ENCODE results near the gene CACNA1B. TPM values are rescaled to one million over a fixed set of nuclear protein-coding genes. Genes with fewer than 3 reads are reported as not detected.
"Not testable (repeated sequence)": the region's sequence is repeated elsewhere in the genome, so short reads cannot be mapped to it uniquely, and the experiment has no call there.

Gene CACNA1B
- total RNA-seq: under 1 TPM in 2 of 4 donors, not detected in 2; 0.08 TPM

DNA sequence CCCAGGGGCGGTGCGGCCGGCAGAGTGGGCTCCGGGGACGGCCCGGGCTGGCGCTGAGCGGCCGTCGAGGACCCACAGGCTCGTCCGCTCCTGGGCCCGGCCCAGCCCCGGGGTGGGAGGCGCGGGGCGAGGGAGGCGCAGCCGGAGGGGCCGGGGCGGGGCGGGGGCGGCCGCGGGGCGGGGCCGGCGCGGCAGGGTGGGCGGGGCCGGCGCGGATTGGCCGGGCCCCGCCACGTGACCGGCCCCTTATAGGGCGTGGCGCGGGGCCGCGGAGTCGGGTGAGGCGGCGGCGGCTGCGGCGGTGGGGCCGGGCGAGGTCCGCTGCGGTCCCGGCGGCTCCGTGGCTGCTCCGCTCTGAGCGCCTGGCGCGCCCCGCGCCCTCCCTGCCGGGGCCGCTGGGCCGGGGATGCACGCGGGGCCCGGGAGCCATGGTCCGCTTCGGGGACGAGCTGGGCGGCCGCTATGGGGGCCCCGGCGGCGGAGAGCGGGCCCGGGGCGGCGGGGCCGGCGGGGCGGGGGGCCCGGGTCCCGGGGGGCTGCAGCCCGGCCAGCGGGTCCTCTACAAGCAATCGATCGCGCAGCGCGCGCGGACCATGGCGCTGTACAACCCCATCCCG lies at the start of gene CACNA1B:
CACNA1B (plus strand) TSS at position 277 of the 617 bp plus-strand sequence; CDS start at position 429, 152 bp downstream.
- Histone ChIP-seq H3K4me3 (peak within 1 kb of the TSS; percentile 30), H3K27me3 (peaks cover 78% of the 10 kb centered on the region)
- WGBS: 13% methylated on average over 19 of the region's 95 CpGs
- H3K9me3 ChIP-seq; DNase-seq (ENCODE audit: low spot score in 2 of 2); H3K36me3 ChIP-seq; H3K4me1 ChIP-seq; H3K27ac ChIP-seq: not testable (repeated sequence)

DNA sequence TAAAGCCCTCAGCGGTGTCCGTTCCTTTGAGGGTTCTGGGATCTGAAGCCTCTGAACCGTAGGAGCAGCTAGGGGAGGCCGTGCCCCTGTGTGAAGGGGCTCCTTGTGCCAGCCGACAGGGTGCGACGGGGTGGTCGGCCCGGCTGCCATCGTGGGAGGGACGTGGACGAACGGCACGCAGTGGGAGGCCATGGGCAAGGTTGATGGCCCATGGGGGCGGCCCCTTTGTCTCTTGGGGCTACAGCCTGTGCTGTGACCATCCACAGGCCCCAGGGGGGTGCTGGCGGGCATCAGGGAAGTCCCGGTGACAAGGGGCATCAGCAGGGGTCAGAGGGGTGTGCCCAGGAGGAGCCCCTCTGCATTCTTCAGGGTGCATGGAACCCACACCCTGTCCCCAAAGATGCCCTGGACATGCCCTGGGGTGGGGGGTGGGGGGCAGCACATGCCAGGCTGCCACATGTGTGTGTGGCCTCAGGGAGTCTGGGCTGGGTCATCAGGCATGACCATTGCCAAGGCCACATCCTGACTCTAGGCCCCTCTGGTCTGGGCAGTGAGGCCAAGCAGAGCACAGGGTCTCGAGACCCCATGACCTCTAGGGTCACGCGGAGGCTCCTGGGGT lies 49.6 kb upstream of the CACNA1B start:
- Histone ChIP-seq H3K4me3 (no peak overlapping the region), H3K27ac (no peak overlapping the region), H3K4me1 (no peaks in the 10 kb centered on the region), H3K27me3 (no peaks in the 10 kb centered on the region), H3K9me3 (no peaks in the 10 kb centered on the region), H3K36me3 (peaks cover 76% of the 10 kb centered on the region)
- TF ChIP-seq POLR2AphosphoS5 (IDR thresholded peaks at IDR 0.05) (no peak), EP300 (IDR thresholded peaks at IDR 0.05) (no peak), POLR2A (IDR thresholded peaks at IDR 0.05) (no peak), CTCF (IDR thresholded peaks at IDR 0.05) (no peak)
- 97% methylated on average over 12 of the region's 20 CpGs for WGBS
- no peak for DNase-seq (ENCODE audit: low spot score in 2 of 2)

- no peak for DNase-seq (ENCODE audit: low spot score in 2 of 2)
- 84% methylated on average over 17 of the region's 21 CpGs for WGBS
- no peak for TF ChIP-seq POLR2AphosphoS5 (IDR thresholded peaks at IDR 0.05)
- no peak for TF ChIP-seq POLR2A (IDR thresholded peaks at IDR 0.05)
- peaks cover 83% of the 10 kb centered on the region for H3K36me3 ChIP-seq
- H3K4me1 ChIP-seq: no peaks in the 10 kb centered on the region
- no peaks in the 10 kb centered on the region for H3K9me3 ChIP-seq
- no peaks in the 10 kb centered on the region for H3K27me3 ChIP-seq
- H3K4me3 ChIP-seq: no peak overlapping the region
- H3K27ac ChIP-seq: no peak overlapping the region
These were observed 48.9 kb upstream of the CACNA1B start for GRCh38 chr9:137828527-137829259.

DNA sequence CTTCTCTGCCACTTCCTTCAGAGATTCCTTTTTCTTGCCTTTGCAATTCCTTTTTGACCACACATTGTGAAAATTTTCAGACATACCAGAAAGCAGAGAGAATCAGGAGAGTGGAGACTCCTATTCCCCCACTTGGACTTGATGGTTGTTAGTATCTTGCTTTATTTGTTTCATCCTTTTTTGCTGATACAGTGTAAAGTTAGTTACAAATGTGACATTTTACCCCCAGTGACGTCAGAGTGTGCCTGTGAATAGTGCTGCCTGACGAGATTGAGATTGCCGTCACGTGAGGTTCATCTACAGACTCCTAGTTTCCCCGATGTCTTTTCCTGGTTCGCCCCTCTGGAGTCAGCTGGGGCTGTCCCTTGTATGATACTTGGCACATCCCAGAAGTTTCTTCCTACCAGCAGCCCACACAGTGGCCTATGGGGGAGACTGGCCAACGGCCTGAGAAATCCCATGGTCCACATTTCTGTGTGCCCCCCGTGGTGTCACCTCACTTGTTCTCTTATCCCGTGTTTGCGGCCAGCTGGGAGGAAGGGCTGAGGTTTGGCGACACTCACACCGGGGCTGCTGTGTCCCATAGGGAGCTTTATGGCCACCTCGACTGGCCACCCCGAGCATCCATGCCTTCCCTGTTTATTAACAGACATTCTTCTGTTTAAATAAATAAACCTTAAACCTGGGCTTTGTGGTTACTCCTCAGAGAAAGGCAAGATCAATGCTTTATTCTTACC lies 48.2 kb upstream of the CACNA1B start:
- peaks cover 85% of the 10 kb centered on the region for H3K36me3 ChIP-seq

DNA sequence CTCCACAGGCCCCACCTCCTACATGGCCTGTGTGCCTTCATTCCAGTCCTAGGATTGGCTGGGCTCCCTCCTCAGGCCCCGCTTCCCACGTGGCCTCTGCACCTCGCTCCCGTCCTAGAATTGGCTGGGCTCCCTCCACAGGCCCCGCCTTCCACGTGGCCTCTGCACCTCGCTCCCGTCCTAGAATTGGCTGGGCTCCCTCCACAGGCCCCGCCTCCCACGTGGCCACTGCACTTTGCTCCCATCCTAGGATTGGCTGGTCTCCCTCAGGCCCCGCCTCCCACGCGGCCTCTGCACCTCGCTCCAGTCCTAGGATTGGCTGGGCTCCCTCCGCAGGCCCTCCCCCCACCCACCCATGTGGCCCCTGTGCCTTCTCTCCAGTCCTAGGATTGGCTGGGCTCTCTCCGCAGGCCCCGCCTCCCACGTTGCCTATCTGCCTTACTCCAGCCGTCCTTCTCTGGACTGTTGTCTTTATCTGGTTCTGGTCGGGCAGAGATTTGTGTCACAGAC lies 45.3 kb upstream of the CACNA1B start:
- Histone ChIP-seq H3K9me3 (no peaks in the 10 kb centered on the region), H3K27me3 (no peaks in the 10 kb centered on the region), H3K27ac (no peak overlapping the region), H3K4me3 (no peak overlapping the region), H3K4me1 (no peaks in the 10 kb centered on the region), H3K36me3 (peaks cover 86% of the 10 kb centered on the region)
- DNase-seq (ENCODE audit: low spot score in 2 of 2): no peak
- no peak for TF ChIP-seq CTCF (IDR thresholded peaks at IDR 0.05)
- TF ChIP-seq POLR2AphosphoS5 (IDR thresholded peaks at IDR 0.05): no peak
- no peak for TF ChIP-seq EP300 (IDR thresholded peaks at IDR 0.05)
- no peak for TF ChIP-seq POLR2A (IDR thresholded peaks at IDR 0.05)
- 94% methylated on average over 20 of the region's 20 CpGs for WGBS

More for the DNA sequence above, 48.2 kb upstream of the CACNA1B start:
- Histone ChIP-seq H3K27me3 (no peaks in the 10 kb centered on the region), H3K4me1 (no peaks in the 10 kb centered on the region), H3K9me3 (no peaks in the 10 kb centered on the region), H3K4me3 (no peak overlapping the region), H3K27ac (no peak overlapping the region)
- no peak for TF ChIP-seq CTCF (IDR thresholded peaks at IDR 0.05)
- no peak for TF ChIP-seq EP300 (IDR thresholded peaks at IDR 0.05)
- TF ChIP-seq POLR2A (IDR thresholded peaks at IDR 0.05): no peak
- no peak for TF ChIP-seq POLR2AphosphoS5 (IDR thresholded peaks at IDR 0.05)
- WGBS: 93% methylated on average over 14 of the region's 14 CpGs
- DNase-seq (ENCODE audit: low spot score in 2 of 2): no peak

Measured in suprapubic skin (tissue), 4 donors.